Liver (tissue), 9 donors: ENCODE data around the gene DNAJC4. TPM values are rescaled to one million over a fixed set of nuclear protein-coding genes. Genes with fewer than 3 reads are reported as not detected.
"Not testable (repeated sequence)": the region's sequence is repeated elsewhere in the genome, so short reads cannot be mapped to it uniquely, and the experiment has no call there.

ENCODE experiments used
- DNase-seq: peaks from one replicate; pipeline ENCODE4 v3.0.0-alpha.2; 2017; ENCODE audit warnings: low spot score
- H3K27ac ChIP-seq, 2 donors: one replicate each; pipeline ENCODE4 v1.7.0; 2013; ENCODE audit warnings: inconsistent platforms in 2 of 2, low read length in 2 of 2, control low read depth in 1 of 2, low read depth in 1 of 2, mild to moderate bottlenecking in 1 of 2
- H3K27me3 ChIP-seq, 4 donors: one replicate each; pipeline versions ENCODE4 v1.6.1 to v1.7.0; 2013; ENCODE audit warnings: low read length in 3 of 4, inconsistent platforms in 1 of 4, mild to moderate bottlenecking in 1 of 4, moderate library complexity in 1 of 4; ENCODE audit not compliant: control insufficient read depth in 4 of 4, insufficient read depth in 4 of 4
- H3K36me3 ChIP-seq, 4 donors: one replicate each; pipeline versions ENCODE4 v1.6.1 to v1.7.0; 2013; ENCODE audit warnings: low read length in 3 of 4, mild to moderate bottlenecking in 3 of 4, low read depth in 1 of 4, moderate library complexity in 1 of 4; ENCODE audit not compliant: control insufficient read depth in 4 of 4, insufficient read depth in 3 of 4
- H3K4me1 ChIP-seq, 4 donors: one replicate each; pipeline versions ENCODE4 v1.6.1 to v1.7.0; 2013; ENCODE audit warnings: low read length in 3 of 4, mild to moderate bottlenecking in 3 of 4, moderate library complexity in 1 of 4; ENCODE audit not compliant: control insufficient read depth in 4 of 4, insufficient read depth in 4 of 4
- H3K4me3 ChIP-seq, 3 donors: one replicate each; pipeline versions ENCODE4 v1.6.1 to v1.7.0; 2013; ENCODE audit warnings: low read length in 3 of 3, control low read depth in 1 of 3, low read depth in 1 of 3, mild to moderate bottlenecking in 1 of 3
- H3K9ac ChIP-seq, 2 donors: one replicate each; pipeline ENCODE4 v1.7.0; 2013; ENCODE audit warnings: low read length in 2 of 2, mild to moderate bottlenecking in 2 of 2, moderate library complexity in 2 of 2, control low read depth in 1 of 2, low read depth in 1 of 2
- H3K9me3 ChIP-seq, 4 donors: one replicate each; pipeline versions ENCODE4 v1.6.1 to v1.7.0; 2013; ENCODE audit warnings: low read length in 3 of 4; ENCODE audit not compliant: control insufficient read depth in 4 of 4
- ATF3 ChIP-seq: IDR thresholded peaks from 2 replicates; pipeline ENCODE4 v1.6.1; 2016; ENCODE audit warnings: antibody characterized with exemption
- EGR1 ChIP-seq, 2 donors: IDR thresholded peaks; 2 replicates each; pipeline ENCODE4 v1.6.1; 2016 to 2018; ENCODE audit warnings: antibody characterized with exemption in 2 of 2, low read depth in 2 of 2
- FOXA1 ChIP-seq: IDR thresholded peaks from 2 replicates; pipeline ENCODE4 v1.6.1; 2016; ENCODE audit warnings: antibody characterized with exemption
- GABPA ChIP-seq, 2 donors: IDR thresholded peaks in 1 of 2; conservative IDR thresholded peaks in 1 of 2; 2 replicates each; pipeline ENCODE4 v1.6.1; 2016; ENCODE audit warnings: antibody characterized with exemption in 2 of 2, mild to moderate bottlenecking in 1 of 2, moderate library complexity in 1 of 2
- HNF4A ChIP-seq, 2 donors: conservative IDR thresholded peaks; 2 replicates each; pipeline ENCODE4 v1.6.1; 2016; ENCODE audit warnings: antibody characterized with exemption in 2 of 2, mild to moderate bottlenecking in 2 of 2
- HNF4G ChIP-seq: IDR thresholded peaks from 2 replicates; pipeline ENCODE4 v1.6.1; 2016; ENCODE audit warnings: antibody characterized with exemption
- JUND ChIP-seq, 2 donors: IDR thresholded peaks; 2 replicates each; pipeline ENCODE4 v1.6.1; 2016; ENCODE audit warnings: antibody characterized with exemption in 2 of 2
- NR2F2 ChIP-seq: IDR thresholded peaks from 2 replicates; pipeline ENCODE4 v1.6.1; 2016; ENCODE audit warnings: antibody characterized with exemption
- RAD21 ChIP-seq, 2 donors: IDR thresholded peaks; 2 replicates each; pipeline ENCODE4 v1.6.1; 2016; ENCODE audit warnings: antibody characterized with exemption in 2 of 2, mild to moderate bottlenecking in 2 of 2
- RXRA ChIP-seq, 2 donors: IDR thresholded peaks; 2 replicates each; pipeline ENCODE4 v1.6.1; 2017 to 2018; ENCODE audit warnings: antibody characterized with exemption in 2 of 2, mild to moderate bottlenecking in 1 of 2
- SP1 ChIP-seq: IDR thresholded peaks from 2 replicates; pipeline ENCODE4 v1.6.1; 2018; ENCODE audit warnings: antibody characterized with exemption, mild to moderate bottlenecking
- TAF1 ChIP-seq: conservative IDR thresholded peaks from 2 replicates; pipeline ENCODE4 v1.6.1; 2016; ENCODE audit warnings: antibody characterized with exemption, mild to moderate bottlenecking
- YY1 ChIP-seq: IDR thresholded peaks from 2 replicates; pipeline ENCODE4 v1.6.1; 2016; ENCODE audit warnings: antibody characterized with exemption, mild to moderate bottlenecking
- WGBS: extraction: QIAGEN DNeasy Blood & Tissue Kit; methylation state at CpG from one replicate; pipeline ENCODE4 v1.1.7; 2013; 5-methylcytosine and 5-hydroxymethylcytosine counted together
- polyA plus RNA-seq, 2 donors: library from polyadenylated mRNA; stranded (reverse) in 1 of 2; unstranded in 1 of 2; fragments of 200-250 nt in 1 of 2; fragments of >200 nt in 1 of 2; fragmentation: Nextera tagmentation in 1 of 2; extraction: Ambion mirVana in 1 of 2; gene quantifications; one replicate each; pipeline versions ENCODE4 v1.2.1 to v1.2.3, GENCODE V29; 2013 to 2015
- total RNA-seq, 2 donors: library from RNA; depleted of rRNA; stranded (reverse); fragments of >200 nt; gene quantifications; one replicate each; pipeline ENCODE4 v1.2.3, GENCODE V29; 2014
- TF ChIP-seq, protein P1 (sequence below): IDR thresholded peaks from 2 replicates; pipeline ENCODE4 v1.6.1; 2016; ENCODE audit warnings: antibody characterized with exemption
- TF ChIP-seq, protein P2 (sequence below): IDR thresholded peaks from 2 replicates; pipeline ENCODE4 v1.6.1; 2016; ENCODE audit warnings: antibody characterized with exemption
- donor health status: healthy.
- donor health status: healthy.
- donor health status: healthy.
- donor health status: healthy.
- donor health status: healthy.

The DNAJC4 gene
- total and polyA plus RNA-seq, 4 donors: 8.5 to 25.9 (median 23.5) TPM

- Histone ChIP-seq H3K9me3 (no peaks in the 10 kb centered on the region), H3K27me3 (no peaks in the 10 kb centered on the region), H3K9ac (peak overlapping the region; percentile 32 to 76), H3K4me1 (peaks cover 16 to 62% (median 46%) of the 10 kb centered on the region in 4 donors), H3K27ac (peak overlapping the region; percentile 90 to 92), H3K4me3 (peak overlapping the region; percentile 74 to 92 (median 89)), H3K36me3 (peaks cover 0 to 6% (median 4%) of the 10 kb centered on the region in 4 donors)
- DNase-seq: no peak
- 6% methylated on average over 6 of the region's 6 CpGs for WGBS
- no peak for TF ChIP-seq NR2F2
- TF ChIP-seq JUND (IDR thresholded peaks at IDR 0.05): no peak
- TF ChIP-seq TAF1: no peak
- no peak for TF ChIP-seq YY1
- TF ChIP-seq HNF4A (conservative IDR thresholded peaks at IDR 0.05): no peak
- TF ChIP-seq FOXA1: no peak
- no peak for TF ChIP-seq ATF3
- TF ChIP-seq, protein P1, sequence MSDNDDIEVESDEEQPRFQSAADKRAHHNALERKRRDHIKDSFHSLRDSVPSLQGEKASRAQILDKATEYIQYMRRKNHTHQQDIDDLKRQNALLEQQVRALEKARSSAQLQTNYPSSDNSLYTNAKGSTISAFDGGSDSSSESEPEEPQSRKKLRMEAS: no peak
- TF ChIP-seq RXRA (IDR thresholded peaks at IDR 0.05): no peak
- no peak for TF ChIP-seq RAD21 (IDR thresholded peaks at IDR 0.05)
- no peak for TF ChIP-seq SP1
- TF ChIP-seq GABPA (IDR thresholded peaks at IDR 0.05 in 1 of 2, conservative IDR thresholded peaks at IDR 0.05 in 1 of 2): no peak
- TF ChIP-seq, protein P2, sequence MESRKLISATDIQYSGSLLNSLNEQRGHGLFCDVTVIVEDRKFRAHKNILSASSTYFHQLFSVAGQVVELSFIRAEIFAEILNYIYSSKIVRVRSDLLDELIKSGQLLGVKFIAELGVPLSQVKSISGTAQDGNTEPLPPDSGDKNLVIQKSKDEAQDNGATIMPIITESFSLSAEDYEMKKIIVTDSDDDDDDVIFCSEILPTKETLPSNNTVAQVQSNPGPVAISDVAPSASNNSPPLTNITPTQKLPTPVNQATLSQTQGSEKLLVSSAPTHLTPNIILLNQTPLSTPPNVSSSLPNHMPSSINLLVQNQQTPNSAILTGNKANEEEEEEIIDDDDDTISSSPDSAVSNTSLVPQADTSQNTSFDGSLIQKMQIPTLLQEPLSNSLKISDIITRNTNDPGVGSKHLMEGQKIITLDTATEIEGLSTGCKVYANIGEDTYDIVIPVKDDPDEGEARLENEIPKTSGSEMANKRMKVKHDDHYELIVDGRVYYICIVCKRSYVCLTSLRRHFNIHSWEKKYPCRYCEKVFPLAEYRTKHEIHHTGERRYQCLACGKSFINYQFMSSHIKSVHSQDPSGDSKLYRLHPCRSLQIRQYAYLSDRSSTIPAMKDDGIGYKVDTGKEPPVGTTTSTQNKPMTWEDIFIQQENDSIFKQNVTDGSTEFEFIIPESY: no peak
Observed at GRCh38 chr11:64245401-64245796, 15.1 kb downstream of the DNAJC4 start.

DNA sequence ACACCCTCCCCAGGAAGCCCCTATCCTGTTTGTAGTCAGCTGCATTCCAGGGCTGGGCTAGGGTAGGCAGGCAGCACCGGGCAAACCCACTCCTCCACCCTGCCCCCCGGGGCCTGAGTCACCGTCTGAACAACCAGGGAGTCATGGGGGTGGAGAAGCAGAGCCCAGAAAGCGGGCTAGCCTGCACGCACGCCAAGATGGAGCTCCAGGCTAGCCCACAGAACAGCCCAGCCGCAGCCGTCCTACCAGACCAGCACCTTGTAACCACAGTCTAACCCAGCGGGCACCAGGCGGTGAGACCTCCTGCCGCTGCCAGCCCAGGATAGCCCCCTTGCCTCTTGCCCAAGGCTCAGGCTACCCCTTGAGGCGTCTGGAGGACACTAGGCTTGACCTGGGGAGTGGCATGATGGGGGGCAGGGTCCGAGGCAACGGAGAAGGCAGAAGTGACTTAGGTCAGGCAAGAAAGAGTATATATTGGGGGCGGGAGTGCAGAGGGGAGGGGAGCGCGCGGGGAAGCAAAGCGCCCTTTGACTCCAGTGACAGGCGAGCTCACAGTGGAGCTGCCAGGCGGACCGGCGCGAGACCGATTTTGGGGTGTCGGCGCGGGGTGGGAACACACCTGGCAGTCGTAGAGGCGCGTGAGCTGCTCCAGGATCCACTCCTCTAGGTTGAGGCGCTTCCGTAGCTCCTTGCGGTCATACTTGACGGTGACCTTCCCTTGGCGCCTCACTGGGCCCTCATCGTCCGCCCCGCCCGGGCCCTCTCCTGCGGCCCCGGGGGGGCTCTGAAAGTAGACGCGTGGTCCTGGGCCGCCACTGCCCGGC is 15.7 kb downstream of the DNAJC4 start:
- Histone ChIP-seq H3K9ac (peak overlapping the region; percentile 32 to 76), H3K4me3 (peak overlapping the region; percentile 74 to 92 (median 89)), H3K4me1 (peaks cover 17 to 66% (median 49%) of the 10 kb centered on the region in 4 donors), H3K9me3 (no peaks in the 10 kb centered on the region), H3K27ac (peak overlapping the region; percentile 90 to 92), H3K27me3 (no peaks in the 10 kb centered on the region), H3K36me3 (peaks cover 0 to 6% (median 4%) of the 10 kb centered on the region in 4 donors)
- no peak for TF ChIP-seq NR2F2
- TF ChIP-seq EGR1 (IDR thresholded peaks at IDR 0.05; ENCODE audit: low read depth in 2 of 2): no peak
- no peak for TF ChIP-seq HNF4G
- peak in 1 of 2 donors; percentile 16 for TF ChIP-seq HNF4A (conservative IDR thresholded peaks at IDR 0.05)
- no peak for DNase-seq
- 1% methylated on average over 46 of the region's 46 CpGs for whole genome bisulfite sequencing

DNA sequence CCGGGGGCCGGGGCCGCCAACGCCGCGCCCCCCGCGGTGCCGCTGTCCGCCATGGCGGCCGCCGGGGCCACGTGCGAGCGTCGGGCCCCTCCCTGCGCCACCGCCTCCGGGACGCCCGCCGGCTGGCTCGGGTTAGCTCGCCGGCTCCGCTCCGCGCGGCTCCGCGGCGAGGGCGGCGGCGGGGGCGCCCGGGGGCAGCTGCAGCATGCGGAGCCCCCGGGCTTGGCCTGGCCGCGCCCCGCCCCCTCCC is 16.2 kb downstream of the DNAJC4 start:
- WGBS: 2% methylated on average over 40 of the region's 43 CpGs
- H3K4me1 ChIP-seq: peaks cover 17 to 69% (median 51%) of the 10 kb centered on the region in 4 donors
- H3K36me3 ChIP-seq: not testable (repeated sequence)

More for the DNA sequence above, 16.2 kb downstream of the DNAJC4 start:
- not testable (repeated sequence) for DNase-seq, H3K9me3 ChIP-seq, H3K27me3 ChIP-seq, H3K9ac ChIP-seq
- Histone ChIP-seq H3K27ac (peak overlapping the region in 1 of 2 donors; percentile 95), H3K4me3 (peak overlapping the region in 2 of 3 donors; percentile 74 to 92)
